HG03565 (cell line): ENCODE data around the gene TXNL1.

Experiments
- ATAC-seq: cut with Tn5 transposase; IDR thresholded peaks from one replicate; pipeline ENCODE4 v1.9.1; 2021; ENCODE audit warnings: mild to moderate bottlenecking, moderate library complexity; ENCODE audit not compliant: unreplicated experiment

The TXNL1 gene

DNA sequence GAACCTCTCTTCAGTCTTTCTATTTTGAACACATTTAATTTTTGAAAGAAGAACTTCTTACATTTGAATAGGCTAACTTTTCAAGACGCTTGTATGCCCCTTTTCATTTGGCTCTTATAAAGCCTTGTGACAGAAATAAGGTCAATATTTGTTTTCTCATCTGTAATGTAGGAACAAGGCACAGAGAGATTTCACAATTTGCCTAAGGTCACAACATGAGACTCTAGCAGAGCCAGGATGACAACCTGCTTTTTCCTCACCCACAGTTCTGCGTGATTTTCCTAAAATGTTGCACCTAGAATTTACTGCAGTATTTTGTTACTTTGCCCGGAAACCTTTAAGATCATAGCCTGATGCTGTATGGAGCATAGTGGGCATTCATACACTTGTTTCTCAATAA is 67.4 kb downstream of the TXNL1 start:
- ATAC-seq: no peak

DNA sequence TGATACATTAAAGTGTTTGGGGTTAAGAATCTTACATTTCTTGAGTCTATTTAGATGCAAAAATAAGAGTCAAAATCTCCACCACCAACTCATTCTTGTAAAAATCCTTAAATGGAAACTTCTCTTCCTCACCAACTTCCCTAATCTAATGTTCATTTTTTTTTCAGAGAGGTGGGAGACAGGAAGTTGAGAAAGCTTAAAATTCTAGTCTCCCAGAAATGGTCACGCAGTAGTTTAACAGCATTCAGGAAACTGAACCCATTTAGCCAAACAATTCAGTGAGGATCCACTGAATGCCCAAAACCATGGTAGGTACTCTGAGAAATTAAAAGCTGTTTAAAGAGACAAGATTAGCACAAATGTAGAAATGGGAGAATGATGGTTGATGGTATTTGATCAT is 69.0 kb downstream of the TXNL1 start:
- no peak for ATAC-seq

DNA sequence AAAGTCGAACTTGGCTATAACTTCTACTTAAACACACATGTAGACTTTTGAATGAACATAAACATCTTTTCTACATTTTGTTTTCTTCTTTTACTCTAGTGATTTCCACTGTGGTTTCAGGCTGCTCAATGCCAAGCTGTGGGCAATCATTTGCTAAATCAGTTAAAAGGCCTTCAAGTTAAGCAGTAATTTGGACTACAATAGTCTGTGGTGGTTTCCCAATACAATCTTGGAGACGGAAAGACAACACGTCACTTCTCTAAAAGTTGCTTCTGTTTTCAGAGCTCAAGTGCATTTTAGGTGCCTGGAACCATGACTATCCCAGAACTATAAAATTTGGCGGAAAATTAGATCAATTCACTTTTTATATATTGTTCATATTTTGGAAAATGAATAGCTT is 69.4 kb downstream of the TXNL1 start:
- no peak for ATAC-seq

DNA sequence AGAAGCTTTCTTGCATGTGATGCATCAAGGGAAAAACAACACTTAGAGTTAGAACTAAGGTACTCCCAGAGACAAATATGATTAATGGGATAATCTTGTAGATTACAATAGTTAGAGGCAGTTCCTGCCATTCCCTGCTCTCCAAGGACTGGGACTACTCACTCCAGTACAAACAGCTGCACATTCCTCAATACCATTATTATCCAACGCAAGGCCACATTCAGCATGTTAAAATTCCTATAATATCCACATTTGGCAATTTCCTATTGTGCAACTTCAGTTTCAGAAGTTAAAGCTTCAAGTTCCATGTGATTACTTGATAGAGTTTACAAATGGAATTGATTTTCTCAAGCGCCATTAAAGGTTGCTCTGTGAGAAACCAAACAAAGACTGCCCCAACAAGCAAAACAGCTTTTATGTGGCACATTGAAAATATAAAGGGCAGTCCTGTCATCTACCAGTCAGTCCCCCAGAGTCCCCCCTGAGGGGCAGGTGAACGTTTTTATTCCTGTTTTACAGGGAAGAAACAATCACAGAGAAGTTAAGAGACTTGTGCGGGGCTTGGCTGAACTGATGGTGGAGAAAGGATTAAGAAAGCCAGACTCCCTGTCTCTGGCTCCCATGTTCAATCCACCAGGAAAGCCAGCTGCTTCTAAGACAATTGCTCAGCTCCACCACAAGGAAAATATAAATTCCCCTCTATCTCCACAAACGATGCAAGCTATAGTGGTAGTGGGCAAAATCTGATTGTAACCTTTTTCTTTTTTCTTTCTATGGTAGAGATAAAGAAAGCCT is 72.6 kb downstream of the TXNL1 start:
- no peak for ATAC-seq

DNA sequence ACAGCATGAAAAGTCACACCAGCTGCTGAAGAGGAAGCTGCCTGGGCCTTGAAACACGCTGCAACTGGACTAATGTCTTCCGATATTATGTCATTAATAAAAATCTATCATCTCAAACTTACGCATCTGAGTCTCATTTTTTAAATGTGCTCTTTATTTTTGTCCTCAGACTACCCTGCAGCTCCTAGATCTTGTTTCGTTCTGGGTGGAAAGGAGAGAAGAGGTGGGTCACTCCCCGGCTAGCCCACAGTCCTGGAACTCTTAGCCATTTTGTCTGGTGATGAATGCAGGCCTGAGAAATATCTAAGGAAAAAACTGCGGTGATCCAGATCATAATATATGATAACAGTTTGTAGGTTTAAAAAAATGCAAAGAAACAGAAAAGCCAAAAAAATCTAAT is 73.3 kb downstream of the TXNL1 start:
- no peak for ATAC-seq

DNA sequence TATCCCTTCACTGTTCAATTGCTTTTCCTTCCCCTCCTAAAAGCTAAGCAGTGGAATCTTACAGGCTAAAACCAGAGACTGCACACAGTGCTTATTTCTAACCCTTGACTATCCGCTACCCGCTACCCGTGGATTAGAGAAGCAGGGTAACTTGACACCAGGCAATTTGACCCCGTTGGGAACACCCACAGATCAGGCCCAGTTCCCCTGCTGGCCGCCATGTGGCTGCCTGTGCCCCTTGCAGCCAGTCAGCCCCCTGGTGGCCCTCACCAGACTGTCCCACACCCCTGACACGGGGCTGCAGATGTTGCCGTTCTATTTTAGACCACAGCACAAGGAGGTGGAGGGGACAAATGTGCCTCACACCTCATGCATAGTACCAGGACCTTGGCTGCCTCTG is 74.8 kb downstream of the TXNL1 start:
- no peak for ATAC-seq

DNA sequence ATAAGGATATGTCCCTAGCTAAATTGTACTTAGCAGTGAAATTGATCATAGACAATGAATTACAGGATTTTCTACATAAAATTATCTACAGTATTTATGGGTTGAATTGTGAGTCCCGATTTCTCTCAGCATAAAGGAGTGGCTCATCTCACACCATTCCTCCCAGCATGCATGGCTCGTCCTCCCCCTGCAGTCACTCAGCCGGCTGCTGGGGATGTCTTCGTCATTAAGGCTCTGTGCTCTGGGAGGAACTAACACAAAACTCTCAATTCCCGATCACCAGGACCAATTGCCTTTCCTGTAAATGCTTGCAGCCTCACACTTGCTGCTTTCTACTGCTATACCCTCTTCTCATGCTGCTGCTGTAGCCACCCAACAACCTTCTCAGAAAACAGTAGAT is 75.9 kb downstream of the TXNL1 start:
- no peak for ATAC-seq

DNA sequence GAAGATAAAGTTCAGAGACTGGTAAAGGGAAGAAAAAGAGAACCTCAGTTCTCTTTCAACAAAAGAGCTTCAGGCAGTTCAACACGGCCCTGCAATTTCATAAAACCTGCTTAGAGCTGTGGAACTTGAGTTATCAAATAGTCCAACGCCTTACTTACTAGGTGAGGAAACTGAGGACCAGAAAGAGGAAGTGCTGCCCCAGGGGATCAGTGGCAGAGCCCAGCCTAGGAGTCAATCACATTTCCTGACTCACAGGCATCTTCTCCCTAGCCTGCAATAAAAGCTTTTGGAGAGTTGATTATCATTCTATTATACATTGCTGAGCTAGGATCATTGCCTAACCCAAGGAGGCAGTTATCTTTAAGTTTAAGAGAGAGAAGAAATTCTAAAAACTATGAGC is 77.4 kb downstream of the TXNL1 start:
- no peak for ATAC-seq

DNA sequence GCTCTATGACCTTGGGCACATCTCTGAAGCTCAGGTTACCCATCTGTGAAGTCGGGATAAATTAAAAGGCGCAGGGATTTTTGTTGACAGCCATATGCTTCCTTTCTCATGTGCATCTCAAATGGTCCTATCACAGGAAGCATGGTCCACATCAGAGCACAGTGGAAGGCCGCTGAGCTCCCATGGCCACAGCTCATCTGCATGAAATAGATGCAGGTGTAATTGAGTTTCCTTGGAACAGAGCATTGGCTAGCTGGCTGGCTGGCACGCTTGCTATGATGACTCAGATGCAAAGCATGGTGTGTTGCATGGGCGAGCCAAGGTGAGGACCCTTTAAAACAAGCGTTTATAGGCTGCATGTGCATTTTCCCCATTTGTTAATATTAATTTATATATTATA is 79.3 kb downstream of the TXNL1 start:
- no peak for ATAC-seq

DNA sequence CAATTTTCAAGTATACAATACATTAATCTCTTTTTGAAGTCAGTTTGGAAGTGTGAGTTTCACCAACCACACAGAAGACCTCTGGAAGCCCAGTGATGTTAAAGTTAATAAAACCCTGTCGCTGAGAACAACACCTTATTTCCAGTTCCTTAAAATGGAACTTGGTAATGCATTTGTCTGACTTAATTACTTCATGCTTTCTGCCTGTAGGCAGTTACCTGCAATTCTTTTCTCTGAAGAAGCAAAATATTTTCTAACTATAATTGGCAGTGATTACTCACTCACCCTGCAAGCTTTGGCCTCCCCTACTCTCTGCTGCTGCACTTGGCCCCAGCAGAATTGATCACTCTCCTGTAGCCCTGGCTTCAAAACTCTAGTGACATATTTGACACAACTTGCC is 81.5 kb downstream of the TXNL1 start:
- no peak for ATAC-seq

DNA sequence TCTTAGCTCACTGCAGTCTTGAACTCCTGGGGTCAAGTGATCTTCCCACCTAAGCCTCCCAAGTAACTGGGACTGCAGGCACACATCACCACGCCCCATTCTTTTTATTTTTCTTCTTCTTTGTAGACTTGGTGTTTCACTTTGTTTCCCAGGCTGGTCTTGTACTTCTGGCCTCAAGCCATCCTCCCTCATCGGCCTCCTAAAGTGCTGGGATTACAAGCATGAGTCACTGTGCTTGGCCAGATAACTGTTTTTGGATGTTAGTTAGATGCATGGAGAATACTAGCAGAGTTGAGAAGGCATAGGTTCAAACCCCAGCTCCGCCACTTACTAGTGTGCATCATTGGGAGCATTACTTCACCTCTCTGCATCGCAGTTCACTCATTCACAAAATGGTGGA is 88.3 kb downstream of the TXNL1 start:
- no peak for ATAC-seq
